Osteoblast (primary cell): ENCODE measurements around the gene CELA2A. TPM values are rescaled to one million over a fixed set of nuclear protein-coding genes. Genes with fewer than 3 reads are reported as not detected.

Source experiments
- DNase-seq: peaks from one replicate; pipeline ENCODE4 v3.0.0; 2011; ENCODE audit warnings: low spot score, mixed read lengths; ENCODE audit not compliant: insufficient read length; ENCODE audit errors: missing footprints
- H2AFZ ChIP-seq: 2 replicates; pipeline ENCODE4 v1.6.0; 2011; ENCODE audit warnings: mild to moderate bottlenecking, low read length
- H3K27ac ChIP-seq: 2 replicates; pipeline ENCODE4 v1.5.1; 2011; ENCODE audit warnings: mild to moderate bottlenecking, low read depth, low read length, moderate library complexity
- H3K27me3 ChIP-seq: 2 replicates; pipeline ENCODE4 v1.6.0; 2012; ENCODE audit warnings: mild to moderate bottlenecking, control low read depth, inconsistent platforms, low read length, moderate library complexity; ENCODE audit not compliant: insufficient read depth
- H3K36me3 ChIP-seq: 2 replicates; pipeline ENCODE4 v1.5.1; 2011; ENCODE audit warnings: mild to moderate bottlenecking, low read length, control low read depth, moderate library complexity; ENCODE audit not compliant: insufficient read depth
- H3K4me1 ChIP-seq: 2 replicates; pipeline ENCODE4 v1.5.1; 2011; ENCODE audit warnings: mild to moderate bottlenecking, low read length, control low read depth, moderate library complexity; ENCODE audit not compliant: insufficient read depth
- H3K4me2 ChIP-seq: 2 replicates; pipeline ENCODE4 v1.6.0; 2011; ENCODE audit warnings: mild to moderate bottlenecking, low read length; ENCODE audit not compliant: insufficient read depth
- H3K4me3 ChIP-seq: fragments of 200-600 bp; sonication (generic); 3 replicates; pipeline ENCODE4 v1.5.1; 2012; ENCODE audit warnings: mild to moderate bottlenecking, low read length, inconsistent platforms; ENCODE audit not compliant: insufficient read depth
- H3K79me2 ChIP-seq: 2 replicates; pipeline ENCODE4 v1.6.0; 2012; ENCODE audit warnings: mild to moderate bottlenecking, low read length, control low read depth, inconsistent platforms; ENCODE audit not compliant: insufficient read depth
- H3K9me3 ChIP-seq: 2 replicates; pipeline ENCODE4 v1.5.1; 2011; ENCODE audit warnings: low read depth, low read length, control low read depth
- H4K20me1 ChIP-seq: 2 replicates; pipeline ENCODE4 v1.6.0; 2012; ENCODE audit warnings: mild to moderate bottlenecking, low read length, control low read depth; ENCODE audit not compliant: insufficient read depth
- total RNA-seq: library from RNA; depleted of rRNA; stranded (reverse); fragments of >200 nt; gene quantifications from 2 replicates; pipeline ENCODE4 v1.2.3, GENCODE V29; 2012
- TF ChIP-seq, protein P1 (sequence below): IDR thresholded peaks from 2 replicates; pipeline ENCODE4 v1.5.1; 2011; ENCODE audit warnings: mild to moderate bottlenecking, low read depth, low read length, moderate library complexity; ENCODE audit errors: extremely low read depth

Gene CELA2A
- total RNA-seq, 1 donor: not detected

DNA sequence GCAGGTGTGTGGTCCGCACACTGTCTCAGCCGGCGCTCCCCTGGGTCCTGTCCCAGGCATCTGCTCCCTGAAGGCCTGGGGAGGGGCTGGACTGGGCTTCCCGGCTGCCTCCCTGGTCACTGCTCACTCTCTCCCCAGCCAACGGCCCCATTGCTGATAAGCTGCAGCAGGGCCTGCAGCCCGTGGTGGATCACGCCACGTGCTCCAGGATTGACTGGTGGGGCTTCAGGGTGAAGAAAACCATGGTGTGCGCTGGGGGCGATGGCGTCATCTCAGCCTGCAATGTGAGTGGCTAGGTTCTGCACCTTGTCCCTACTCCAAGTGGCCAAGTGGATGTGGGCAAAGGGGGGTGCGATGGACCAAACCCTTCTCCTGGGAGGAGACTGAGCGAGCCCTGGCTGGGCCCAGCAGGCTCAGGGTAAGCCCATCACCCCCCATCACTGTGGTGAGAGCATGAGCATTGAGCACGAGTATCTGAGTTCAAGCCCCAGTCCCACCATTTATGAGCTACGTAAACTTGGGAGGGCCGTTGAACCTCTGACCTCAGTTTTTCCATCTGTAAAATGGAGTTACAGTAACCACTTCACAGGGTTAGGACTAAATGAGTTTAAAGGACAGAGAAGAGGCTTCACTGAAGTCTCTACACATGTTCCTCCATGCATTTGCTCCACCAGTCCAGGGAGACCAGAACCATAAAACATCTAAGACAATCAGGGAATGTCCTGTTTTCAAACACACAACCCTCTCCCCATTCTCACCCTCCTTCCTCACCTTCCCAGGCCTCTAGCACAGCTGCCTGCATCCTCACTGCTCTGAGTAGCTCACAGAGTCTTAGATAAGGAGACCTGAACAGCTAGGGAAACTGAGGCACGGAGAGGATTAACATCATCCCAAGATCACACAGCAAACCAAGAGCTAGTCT, 11.8 kb upstream of the CELA2A start:
- Histone ChIP-seq H3K27me3 (peaks cover 9% of the 10 kb centered on the region), H2AFZ (no peak overlapping the region), H3K4me3 (no peak overlapping the region), H3K4me2 (no peak overlapping the region), H3K79me2 (no peaks in the 10 kb centered on the region), H3K27ac (no peak overlapping the region), H4K20me1 (no peaks in the 10 kb centered on the region), H3K4me1 (no peaks in the 10 kb centered on the region), H3K36me3 (no peaks in the 10 kb centered on the region), H3K9me3 (no peaks in the 10 kb centered on the region)
- TF ChIP-seq, protein P1, sequence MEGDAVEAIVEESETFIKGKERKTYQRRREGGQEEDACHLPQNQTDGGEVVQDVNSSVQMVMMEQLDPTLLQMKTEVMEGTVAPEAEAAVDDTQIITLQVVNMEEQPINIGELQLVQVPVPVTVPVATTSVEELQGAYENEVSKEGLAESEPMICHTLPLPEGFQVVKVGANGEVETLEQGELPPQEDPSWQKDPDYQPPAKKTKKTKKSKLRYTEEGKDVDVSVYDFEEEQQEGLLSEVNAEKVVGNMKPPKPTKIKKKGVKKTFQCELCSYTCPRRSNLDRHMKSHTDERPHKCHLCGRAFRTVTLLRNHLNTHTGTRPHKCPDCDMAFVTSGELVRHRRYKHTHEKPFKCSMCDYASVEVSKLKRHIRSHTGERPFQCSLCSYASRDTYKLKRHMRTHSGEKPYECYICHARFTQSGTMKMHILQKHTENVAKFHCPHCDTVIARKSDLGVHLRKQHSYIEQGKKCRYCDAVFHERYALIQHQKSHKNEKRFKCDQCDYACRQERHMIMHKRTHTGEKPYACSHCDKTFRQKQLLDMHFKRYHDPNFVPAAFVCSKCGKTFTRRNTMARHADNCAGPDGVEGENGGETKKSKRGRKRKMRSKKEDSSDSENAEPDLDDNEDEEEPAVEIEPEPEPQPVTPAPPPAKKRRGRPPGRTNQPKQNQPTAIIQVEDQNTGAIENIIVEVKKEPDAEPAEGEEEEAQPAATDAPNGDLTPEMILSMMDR: no peak
- DNase-seq: peak; percentile 73

DNA sequence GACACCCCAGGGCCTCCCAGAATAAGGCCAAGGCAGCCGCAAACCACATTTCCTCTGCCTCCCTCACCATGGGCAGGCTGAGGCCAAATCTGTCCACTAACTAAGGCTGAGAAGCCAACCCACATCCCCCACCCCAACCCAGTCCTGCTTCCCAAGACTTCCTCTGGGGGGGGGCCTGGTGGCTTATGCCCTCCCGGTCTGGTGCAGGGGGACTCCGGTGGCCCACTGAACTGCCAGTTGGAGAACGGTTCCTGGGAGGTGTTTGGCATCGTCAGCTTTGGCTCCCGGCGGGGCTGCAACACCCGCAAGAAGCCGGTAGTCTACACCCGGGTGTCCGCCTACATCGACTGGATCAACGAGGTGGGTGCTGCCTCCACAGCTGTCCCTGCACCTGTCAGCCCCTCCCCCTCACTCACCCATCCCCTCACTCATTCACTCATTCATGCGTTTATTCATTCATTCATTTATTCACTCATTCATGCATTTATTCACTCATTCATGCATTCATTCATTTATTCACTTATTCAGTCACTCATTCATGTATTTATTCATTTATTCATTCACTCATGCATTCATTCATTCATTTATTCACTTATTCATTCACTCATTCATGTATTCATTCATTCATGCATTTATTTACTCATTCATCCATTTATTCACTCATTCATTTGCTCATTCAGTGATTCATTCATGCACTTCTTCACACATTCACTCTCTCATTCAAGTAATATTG, 11.0 kb upstream of the CELA2A start:
- TF ChIP-seq, protein P1: no peak
- Histone ChIP-seq H3K79me2 (no peaks in the 10 kb centered on the region), H3K4me2 (no peak overlapping the region), H3K4me3 (no peak overlapping the region), H3K27ac (no peak overlapping the region), H3K36me3 (no peaks in the 10 kb centered on the region), H2AFZ (no peak overlapping the region), H3K9me3 (no peaks in the 10 kb centered on the region), H3K4me1 (no peaks in the 10 kb centered on the region), H3K27me3 (peaks cover 9% of the 10 kb centered on the region), H4K20me1 (no peaks in the 10 kb centered on the region)
- peak; percentile 37 for DNase-seq

DNA sequence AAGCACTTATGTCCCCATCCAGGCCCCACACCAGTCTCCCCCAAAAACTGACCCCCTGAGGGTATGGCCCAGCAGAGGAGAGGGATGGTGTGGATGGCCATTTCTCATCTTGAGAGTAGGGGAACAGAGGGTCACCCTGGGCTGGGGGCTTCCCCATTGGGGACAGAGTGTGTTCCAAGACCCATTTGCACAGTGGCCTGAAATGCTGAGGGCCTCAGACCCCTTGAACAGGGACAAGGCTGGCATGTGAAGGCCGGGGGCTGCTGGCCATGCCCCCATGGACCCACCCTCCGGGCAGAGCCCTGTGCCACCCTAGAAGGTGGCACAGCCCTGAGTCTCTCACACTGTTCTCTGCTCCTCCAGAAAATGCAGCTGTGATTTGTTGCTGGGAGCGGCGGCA, 10.3 kb upstream of the CELA2A start:
- no peak overlapping the region for H2AFZ ChIP-seq
- H3K4me1 ChIP-seq: no peaks in the 10 kb centered on the region
- no peaks in the 10 kb centered on the region for H3K79me2 ChIP-seq
- no peak overlapping the region for H3K4me3 ChIP-seq
- H3K9me3 ChIP-seq: no peaks in the 10 kb centered on the region
- H3K27ac ChIP-seq: no peak overlapping the region
- H3K36me3 ChIP-seq: no peaks in the 10 kb centered on the region
- TF ChIP-seq, protein P1: no peak
- H3K27me3 ChIP-seq: peaks cover 9% of the 10 kb centered on the region
- no peaks in the 10 kb centered on the region for H4K20me1 ChIP-seq
- no peak overlapping the region for H3K4me2 ChIP-seq
- DNase-seq: peak; percentile 55
